ENCODE measurements around the gene HHAT.
A peak's percentile ranks its signal among the peaks of the same experiment; 100 is the strongest.

The HHAT gene

GRCh38 chr1:210328746-210329503 is at the start of gene HHAT:
HHAT (plus strand) TSS chr1:210328902; CDS start chr1:210348976, 20,074 bp downstream.
- DNase-seq (ENCODE audit: low read depth): peak; percentile 52

- no peak for DNase-seq (ENCODE audit: low read depth)
Observed at GRCh38 chr1:210280221-210280620, 48.5 kb upstream of the HHAT start.

GRCh38 chr1:210288116-210288515 is 40.6 kb upstream of the HHAT start:
- DNase-seq (ENCODE audit: low read depth): no peak

- DNase-seq (ENCODE audit: low read depth): no peak
Observed at GRCh38 chr1:210289248-210289647, 39.5 kb upstream of the HHAT start.

GRCh38 chr1:210291081-210291764 is 37.5 kb upstream of the HHAT start:
- no peak for DNase-seq (ENCODE audit: low read depth)

GRCh38 chr1:210291786-210292230 is 36.9 kb upstream of the HHAT start:
- no peak for DNase-seq (ENCODE audit: low read depth)

- no peak for DNase-seq (ENCODE audit: low read depth)
Observed at GRCh38 chr1:210292231-210292871, 36.4 kb upstream of the HHAT start.

GRCh38 chr1:210293171-210293607 is 35.5 kb upstream of the HHAT start:
- no peak for DNase-seq (ENCODE audit: low read depth)

- no peak for DNase-seq (ENCODE audit: low read depth)
Observed at GRCh38 chr1:210294999-210295745, 33.5 kb upstream of the HHAT start.

GRCh38 chr1:210296682-210297081 is 32.0 kb upstream of the HHAT start:
- no peak for DNase-seq (ENCODE audit: low read depth)

GRCh38 chr1:210298296-210298695 is 30.4 kb upstream of the HHAT start:
- no peak for DNase-seq (ENCODE audit: low read depth)

- DNase-seq (ENCODE audit: low read depth): no peak
Observed at GRCh38 chr1:210298936-210299335, 29.8 kb upstream of the HHAT start.

- DNase-seq (ENCODE audit: low read depth): no peak
Observed at GRCh38 chr1:210299501-210299900, 29.2 kb upstream of the HHAT start.

- DNase-seq (ENCODE audit: low read depth): no peak
Observed at GRCh38 chr1:210300923-210301614, 27.6 kb upstream of the HHAT start.

- DNase-seq (ENCODE audit: low read depth): no peak
Observed at GRCh38 chr1:210301615-210302000, 27.1 kb upstream of the HHAT start.

- no peak for DNase-seq (ENCODE audit: low read depth)
Observed at GRCh38 chr1:210302501-210302900, 26.2 kb upstream of the HHAT start.

GRCh38 chr1:210303391-210303790 is 25.3 kb upstream of the HHAT start:
- no peak for DNase-seq (ENCODE audit: low read depth)

- DNase-seq (ENCODE audit: low read depth): no peak
Observed at GRCh38 chr1:210310562-210311153, 18.0 kb upstream of the HHAT start.

- DNase-seq (ENCODE audit: low read depth): no peak
Observed at GRCh38 chr1:210311726-210312493, 16.8 kb upstream of the HHAT start.

- DNase-seq (ENCODE audit: low read depth): no peak
Observed at GRCh38 chr1:210313046-210313595, 15.6 kb upstream of the HHAT start.
